WI38 (cell line): ENCODE measurements around the gene SSTR5.

Source experiments
- H3K4me3 ChIP-seq: 2 replicates; pipeline ENCODE4 v1.5.1; 2011; ENCODE audit warnings: low read depth, mild to moderate bottlenecking, control low read depth, low read length
- TF ChIP-seq, protein P1 (sequence below): IDR thresholded peaks from 2 replicates; pipeline ENCODE4 v1.5.1; 2012; ENCODE audit warnings: low read depth, mild to moderate bottlenecking, control low read depth, low read length

Gene SSTR5

DNA sequence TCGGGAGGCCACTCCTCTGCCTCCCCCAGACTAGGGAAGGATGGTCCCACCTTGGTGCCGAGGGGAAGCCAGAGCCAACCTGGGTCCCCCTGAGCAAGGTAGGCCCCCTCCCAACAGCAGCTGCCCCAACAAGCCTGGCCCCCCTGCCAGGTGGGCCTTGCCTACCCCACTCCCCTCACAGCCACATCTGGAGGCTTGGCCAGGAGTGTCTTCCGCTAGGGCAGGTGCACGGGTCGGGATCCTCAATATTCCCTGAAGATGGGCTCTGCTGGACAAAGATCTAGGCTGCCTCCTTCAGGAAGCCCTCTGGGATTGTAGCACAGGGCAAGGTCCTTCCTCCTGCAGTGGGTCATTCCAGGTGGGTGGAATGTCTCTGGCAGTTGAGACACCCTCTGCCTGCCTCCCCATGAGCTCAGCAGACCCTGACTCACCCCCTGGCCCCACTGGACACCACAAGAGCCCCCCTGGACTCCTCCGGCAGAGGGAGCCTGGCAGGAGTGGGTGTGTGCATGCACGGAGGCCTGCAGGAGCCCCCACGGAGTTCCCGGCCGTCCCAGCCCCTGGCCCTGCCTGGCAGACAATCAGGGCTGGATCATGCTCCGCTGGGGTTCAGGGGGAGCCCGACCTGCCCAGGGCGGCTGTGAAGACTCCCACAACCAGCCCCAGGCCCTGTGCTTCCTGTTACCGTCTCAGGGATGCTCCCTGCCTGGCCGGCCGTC is 23.1 kb downstream of the SSTR5 start:
- H3K4me3 ChIP-seq: no peak overlapping the region
- TF ChIP-seq, protein P1, sequence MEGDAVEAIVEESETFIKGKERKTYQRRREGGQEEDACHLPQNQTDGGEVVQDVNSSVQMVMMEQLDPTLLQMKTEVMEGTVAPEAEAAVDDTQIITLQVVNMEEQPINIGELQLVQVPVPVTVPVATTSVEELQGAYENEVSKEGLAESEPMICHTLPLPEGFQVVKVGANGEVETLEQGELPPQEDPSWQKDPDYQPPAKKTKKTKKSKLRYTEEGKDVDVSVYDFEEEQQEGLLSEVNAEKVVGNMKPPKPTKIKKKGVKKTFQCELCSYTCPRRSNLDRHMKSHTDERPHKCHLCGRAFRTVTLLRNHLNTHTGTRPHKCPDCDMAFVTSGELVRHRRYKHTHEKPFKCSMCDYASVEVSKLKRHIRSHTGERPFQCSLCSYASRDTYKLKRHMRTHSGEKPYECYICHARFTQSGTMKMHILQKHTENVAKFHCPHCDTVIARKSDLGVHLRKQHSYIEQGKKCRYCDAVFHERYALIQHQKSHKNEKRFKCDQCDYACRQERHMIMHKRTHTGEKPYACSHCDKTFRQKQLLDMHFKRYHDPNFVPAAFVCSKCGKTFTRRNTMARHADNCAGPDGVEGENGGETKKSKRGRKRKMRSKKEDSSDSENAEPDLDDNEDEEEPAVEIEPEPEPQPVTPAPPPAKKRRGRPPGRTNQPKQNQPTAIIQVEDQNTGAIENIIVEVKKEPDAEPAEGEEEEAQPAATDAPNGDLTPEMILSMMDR: no peak

DNA sequence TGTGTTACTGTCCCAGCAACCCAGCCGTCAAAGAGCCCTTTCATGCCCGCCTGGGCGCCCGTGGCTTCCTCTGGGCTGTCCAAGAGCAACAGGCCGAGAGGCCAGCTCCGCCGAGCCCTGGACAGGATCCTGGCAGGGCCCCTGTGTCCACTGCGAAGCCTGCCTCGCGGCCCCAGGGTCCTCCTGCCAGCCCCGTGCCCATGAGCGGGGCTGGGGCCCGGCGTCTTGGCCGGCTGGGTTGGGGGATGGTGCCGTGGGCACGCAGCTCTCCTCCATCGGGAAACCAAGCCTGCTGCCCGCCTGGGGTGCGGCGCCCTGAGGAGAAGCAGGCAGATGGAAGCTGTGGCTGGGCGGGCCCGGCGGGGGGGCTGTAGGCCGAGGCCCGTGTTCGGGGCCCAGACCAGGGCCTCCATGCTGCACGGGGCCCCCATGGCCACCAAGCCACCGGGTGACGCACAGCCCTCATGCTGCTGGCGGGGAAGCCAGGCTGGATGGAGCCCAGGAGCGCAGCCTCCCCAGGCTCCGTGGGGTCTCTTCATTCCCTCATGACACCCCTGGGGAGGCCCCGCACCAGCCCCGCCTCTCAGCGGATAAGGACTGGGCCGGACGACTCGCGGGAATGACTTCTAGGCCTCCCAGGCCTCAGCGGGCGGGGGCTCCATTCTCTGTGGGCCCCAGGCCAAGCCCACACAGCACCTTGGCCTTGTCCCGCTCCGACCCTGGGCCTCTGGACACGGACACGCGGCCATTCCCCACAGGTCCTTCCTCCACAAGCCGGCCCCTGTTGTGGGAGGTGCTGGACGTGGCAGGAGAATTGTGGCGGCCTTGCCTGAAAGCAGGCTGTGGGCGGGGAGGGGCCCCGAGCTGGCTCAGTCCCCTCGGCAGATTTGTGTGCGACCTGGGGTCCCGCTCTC is 23.9 kb downstream of the SSTR5 start, which contains the start of gene C1QTNF8:
TSS of gene C1QTNF8 (minus strand) at position 76 of the 914 bp plus-strand sequence. CDS start 1,322 bp downstream, outside the sequence.
- H3K4me3 ChIP-seq: no peak within 1 kb of the TSS
- TF ChIP-seq, protein P1: no peak

DNA sequence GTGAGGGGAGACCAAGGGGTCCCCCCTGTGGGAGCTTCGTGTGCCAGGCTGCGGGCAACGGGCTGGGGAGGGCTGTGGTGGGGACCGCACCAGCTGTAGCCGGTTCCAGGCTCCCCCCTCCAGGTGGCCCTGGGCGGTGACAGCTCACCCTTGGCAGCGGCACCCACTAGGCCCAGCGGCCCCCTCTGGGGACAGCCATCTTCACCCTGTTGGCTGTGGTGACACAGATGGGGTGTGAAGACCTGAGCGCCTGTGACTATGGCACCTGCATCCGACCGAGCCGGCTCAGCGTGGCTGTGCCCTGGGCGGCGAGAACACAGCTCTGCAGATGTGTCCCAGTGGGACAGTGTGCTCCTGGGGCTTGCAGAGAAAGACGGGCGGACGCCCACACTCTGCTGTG is 24.6 kb downstream of the SSTR5 start:
- TF ChIP-seq, protein P1: no peak
- no peak overlapping the region for H3K4me3 ChIP-seq

DNA sequence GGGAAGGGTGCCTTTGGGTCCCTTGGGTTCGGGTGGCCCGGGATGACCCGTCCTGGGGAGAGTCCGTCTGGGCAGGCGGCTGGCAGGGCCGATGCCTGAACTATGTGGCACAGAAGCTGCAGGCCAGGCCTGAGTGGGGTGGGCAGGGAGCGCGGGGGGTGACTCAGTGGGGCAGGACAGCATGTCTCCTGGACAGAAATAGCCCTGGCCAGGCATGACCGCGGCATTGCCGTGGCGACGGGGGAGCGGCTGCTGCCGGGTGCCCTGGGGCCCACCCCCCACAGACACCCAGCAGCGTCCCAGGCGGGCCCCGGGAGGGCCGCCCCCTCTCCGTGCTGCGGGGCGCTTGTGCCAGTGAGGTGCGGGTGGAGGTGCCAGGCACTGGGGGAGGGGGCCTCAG is 25.3 kb downstream of the SSTR5 start:
- TF ChIP-seq, protein P1: no peak
- H3K4me3 ChIP-seq: no peak overlapping the region

DNA sequence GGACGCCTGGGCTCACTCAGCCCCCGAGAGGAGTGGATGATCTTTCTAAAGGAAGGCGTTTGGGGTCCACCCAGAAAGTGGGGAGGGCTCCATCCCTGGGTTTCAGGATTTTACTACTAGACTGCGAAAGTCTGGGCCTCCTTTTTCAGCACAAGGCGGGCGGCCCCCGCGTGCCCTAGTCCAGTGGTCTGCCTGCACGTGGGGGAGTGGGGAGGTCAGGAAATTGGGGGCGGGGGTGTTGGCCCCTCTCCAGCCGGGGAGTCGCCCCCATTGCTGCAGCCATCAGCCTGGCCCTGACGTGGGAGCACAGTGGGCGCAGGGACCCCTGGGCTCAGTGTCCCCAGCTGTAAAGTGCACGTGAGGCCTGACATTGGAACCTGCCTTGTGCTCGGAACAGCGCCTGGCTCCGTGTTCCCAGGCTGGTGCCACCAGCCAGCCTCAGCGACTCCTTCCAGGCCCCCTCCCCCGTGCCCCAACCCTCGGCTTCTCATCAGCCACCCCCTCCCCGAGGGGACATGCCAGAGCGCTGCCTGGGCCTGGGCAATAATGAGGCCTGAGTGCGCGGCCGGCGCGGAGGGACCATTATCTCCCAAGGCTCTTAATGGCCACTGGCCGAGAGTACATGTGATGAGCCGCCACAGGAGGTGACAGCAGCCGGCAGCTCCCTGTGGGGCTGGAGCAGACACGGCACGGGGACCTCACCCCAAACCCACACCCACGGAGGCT is 25.9 kb downstream of the SSTR5 start:
- H3K4me3 ChIP-seq: no peak overlapping the region
- TF ChIP-seq, protein P1: no peak

DNA sequence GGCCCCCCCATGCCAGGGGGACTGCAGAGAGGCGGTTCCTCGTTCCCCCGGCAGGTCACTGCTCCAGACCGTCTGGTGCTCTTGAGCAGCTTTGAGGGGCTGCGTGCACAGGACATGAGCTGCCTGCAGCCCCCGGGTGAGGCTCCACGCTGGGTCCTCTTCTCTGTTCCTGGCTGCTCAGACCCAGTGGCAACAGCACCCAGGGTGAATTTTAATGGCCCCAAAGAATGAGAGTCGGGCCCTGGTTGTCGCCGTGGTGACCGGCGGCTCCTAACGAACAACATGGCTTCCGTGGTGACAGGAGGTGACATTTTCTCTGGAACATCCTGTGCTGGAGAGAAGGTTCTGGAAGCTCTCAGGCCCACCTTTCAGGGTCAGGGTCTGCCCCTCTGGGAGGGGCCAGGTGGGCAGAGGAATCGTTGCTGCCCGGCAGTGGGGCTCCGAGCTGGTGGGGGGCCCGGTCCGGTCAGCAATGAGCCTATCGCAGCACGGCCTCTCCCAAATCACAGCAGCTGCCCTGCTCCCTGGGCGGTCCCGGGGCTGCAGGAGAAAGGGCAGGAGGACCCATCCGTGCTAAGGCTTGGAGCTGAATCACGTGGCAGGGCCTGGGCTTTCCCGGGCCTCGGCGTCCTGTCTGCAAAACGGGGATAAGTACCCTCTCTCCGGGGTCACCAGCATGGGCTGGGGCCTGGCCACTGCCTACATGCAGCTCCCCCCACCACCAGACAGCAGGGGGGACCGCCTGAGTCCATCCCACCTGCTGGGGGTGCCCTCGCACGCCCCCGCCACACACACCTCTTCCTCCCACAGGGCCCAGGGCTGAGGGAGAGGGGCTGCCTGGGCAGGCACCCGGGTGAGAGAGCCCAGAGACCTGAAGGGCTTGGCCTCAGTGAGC is 26.9 kb downstream of the SSTR5 start:
- H3K4me3 ChIP-seq: no peak overlapping the region
- TF ChIP-seq, protein P1: no peak
